HL-60 (cell line): Measurements from ENCODE around the gene PRKAB2.

Experiments used
- POLR2AphosphoS5 ChIP-seq: IDR thresholded peaks from 2 replicates; pipeline ENCODE4 v1.6.1; 2012; ENCODE audit warnings: low read depth
- REST ChIP-seq: IDR thresholded peaks from 2 replicates; pipeline ENCODE4 v1.6.1; 2012; ENCODE audit warnings: low read depth; ENCODE audit not compliant: insufficient replicate concordance
- TF ChIP-seq, protein P1 (sequence below): IDR thresholded peaks from one replicate; pipeline ENCODE4 v1.5.1; 2011; ENCODE audit warnings: low read length, control low read depth, inconsistent platforms; ENCODE audit not compliant: insufficient read depth

DNA sequence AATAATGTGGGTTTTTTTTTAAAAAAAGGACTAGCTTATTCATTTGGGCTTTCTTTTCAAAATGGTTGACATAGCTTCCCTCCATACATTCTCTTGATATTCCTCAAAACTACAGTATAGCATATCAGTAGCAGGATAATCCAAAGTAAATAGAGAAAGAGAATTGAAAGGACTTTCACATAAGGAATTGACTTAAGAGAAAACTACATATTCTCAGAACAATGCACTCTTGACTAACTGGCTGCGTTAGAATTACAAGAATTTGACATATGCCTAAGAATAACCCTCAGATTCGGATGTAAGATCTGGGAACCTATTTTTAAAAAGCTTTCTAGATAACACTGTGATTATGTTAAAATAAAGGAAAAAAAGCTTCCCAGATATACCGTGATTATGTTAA, 3.1 kb downstream of the PRKAB2 start:
- TF ChIP-seq, protein P1, sequence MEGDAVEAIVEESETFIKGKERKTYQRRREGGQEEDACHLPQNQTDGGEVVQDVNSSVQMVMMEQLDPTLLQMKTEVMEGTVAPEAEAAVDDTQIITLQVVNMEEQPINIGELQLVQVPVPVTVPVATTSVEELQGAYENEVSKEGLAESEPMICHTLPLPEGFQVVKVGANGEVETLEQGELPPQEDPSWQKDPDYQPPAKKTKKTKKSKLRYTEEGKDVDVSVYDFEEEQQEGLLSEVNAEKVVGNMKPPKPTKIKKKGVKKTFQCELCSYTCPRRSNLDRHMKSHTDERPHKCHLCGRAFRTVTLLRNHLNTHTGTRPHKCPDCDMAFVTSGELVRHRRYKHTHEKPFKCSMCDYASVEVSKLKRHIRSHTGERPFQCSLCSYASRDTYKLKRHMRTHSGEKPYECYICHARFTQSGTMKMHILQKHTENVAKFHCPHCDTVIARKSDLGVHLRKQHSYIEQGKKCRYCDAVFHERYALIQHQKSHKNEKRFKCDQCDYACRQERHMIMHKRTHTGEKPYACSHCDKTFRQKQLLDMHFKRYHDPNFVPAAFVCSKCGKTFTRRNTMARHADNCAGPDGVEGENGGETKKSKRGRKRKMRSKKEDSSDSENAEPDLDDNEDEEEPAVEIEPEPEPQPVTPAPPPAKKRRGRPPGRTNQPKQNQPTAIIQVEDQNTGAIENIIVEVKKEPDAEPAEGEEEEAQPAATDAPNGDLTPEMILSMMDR = no peak
- TF ChIP-seq REST = no peak
- no peak for TF ChIP-seq POLR2AphosphoS5
